Measurements from ENCODE around the gene AKR1B1. TPM values are rescaled to one million over a fixed set of nuclear protein-coding genes. Genes with fewer than 3 reads are reported as not detected.

The AKR1B1 gene
- total and polyA plus RNA-seq, 2 of the 13 experiments (the other 11 are each of a cell fraction or from before 2014, with no cell fraction given) = 89.9 to 133 TPM

DNA sequence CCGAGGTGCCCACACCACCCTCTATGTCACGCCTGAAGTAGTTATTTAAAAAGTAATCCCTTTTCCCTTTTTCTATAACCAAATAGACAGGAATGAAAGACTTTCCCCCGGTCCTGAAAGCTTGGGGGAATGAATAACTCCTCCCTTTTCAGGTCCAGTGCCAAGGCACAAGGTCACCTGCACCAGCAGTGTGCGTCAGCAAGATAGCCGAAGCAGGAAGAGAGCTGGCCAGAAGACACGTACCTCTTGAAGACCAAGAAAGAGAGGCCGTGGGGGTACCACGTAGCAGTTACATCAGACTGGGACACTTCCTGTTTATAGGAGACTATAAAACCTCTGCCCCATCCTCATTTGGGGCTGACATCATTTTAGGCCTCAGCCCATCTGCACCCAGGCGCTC lies 10.7 kb upstream of the AKR1B1 start:
- in situ Hi-C loops (cut with HindIII; ENCODE audit: extremely low pct_ligation_motif_present, low pct_unique_long_range_greater_than_20kb) = no loop called here
- Histone ChIP-seq H3K9me3 (ENCODE audit: low read length) (no peaks in the 10 kb centered on the region), H3K4me1 (ENCODE audit: insufficient read depth, low read length) (peaks cover 12% of the 10 kb centered on the region; the same call in 1 of the 2 replicates), H3K4me2 (ENCODE audit: low read depth, low read length) (peak overlapping the region; percentile 52), H3K4me3 (replicated peaks in 1 of 3; ENCODE audit: insufficient read depth in 1 of 3, low read depth in 2 of 3, low read length in 3 of 3) (peak overlapping the region in 1 of 3 experiments; percentile 26; a peak in 1 of 6 replicates), H3K36me3 (replicated peaks in 1 of 2; ENCODE audit: control insufficient read depth in 1 of 2, insufficient read depth in 2 of 2, low read length in 2 of 2) (no peaks in the 10 kb centered on the region), H3K9ac (ENCODE audit: insufficient read depth, low read depth, low read length) (no peak overlapping the region), H2AFZ (ENCODE audit: low read length) (no peak overlapping the region), H3K27ac (ENCODE audit: extremely low read length, insufficient read depth, low read length) (no peak overlapping the region), H3K79me2 (ENCODE audit: insufficient read depth, low read length) (no peaks in the 10 kb centered on the region), H3K27me3 (ENCODE audit: control insufficient read depth in 1 of 2, insufficient read depth in 2 of 2, low read length in 2 of 2) (no peaks in the 10 kb centered on the region; a peak in 1 of 5 replicates), H4K20me1 (ENCODE audit: insufficient read depth, low read length) (no peaks in the 10 kb centered on the region)
- ChIA-PET CTCF (ENCODE audit: low intra/inter-chr PET ratio, low total read pairs) (no interaction called here), POLR2A (no interaction called here)
- FAIRE-seq (no peak), DNase-seq (ENCODE audit: low spot score) (peak; percentile 16), ATAC-seq (peak; percentile 71)
- WGBS (ENCODE audit: low lambda C conversion rate) = 18% methylated on average over 9 of the region's 9 CpGs
- intact Hi-C loops (cut with micrococcal nuclease; ENCODE audit: unreplicated experiment) = no loop called here
- BruUV-seq (replicated peaks) = no TSS peak
- TF ChIP-seq ATF1 (CRISPR knock-in tag; IDR thresholded peaks at IDR 0.05) (peak; percentile 56; the same call in 1 of the 2 replicates), HHEX (CRISPR knock-in tag; IDR thresholded peaks at IDR 0.05) (no peak), SAP130 (CRISPR knock-in tag; IDR thresholded peaks at IDR 0.05; ENCODE audit: low read depth) (0 out of 2 replicates have a peak, but pooled peaks have one; percentile 33), ZBTB21 (CRISPR knock-in tag; IDR thresholded peaks at IDR 0.05) (peak; percentile 63; the same call in 1 of the 2 replicates), DBP (CRISPR knock-in tag; IDR thresholded peaks at IDR 0.05; ENCODE audit: not compliant biosample characterization) (no peak), ZNF615 (CRISPR knock-in tag; IDR thresholded peaks at IDR 0.05; ENCODE audit: borderline replicate concordance) (no peak), ZNF234 (CRISPR knock-in tag; conservative IDR thresholded peaks at IDR 0.05) (no peak), ZIK1 (CRISPR knock-in tag; IDR thresholded peaks at IDR 0.05; ENCODE audit: borderline replicate concordance, low read depth) (no peak), PHF20 (CRISPR knock-in tag; IDR thresholded peaks at IDR 0.05) (0 out of 2 replicates have a peak, but pooled peaks have one; percentile 35), CBX1 (IDR thresholded peaks at IDR 0.05; ENCODE audit: low read depth) (no peak), HCFC1 (IDR thresholded peaks at IDR 0.05; ENCODE audit: low read depth, low read length) (no peak), ZBTB39 (CRISPR knock-in tag; IDR thresholded peaks at IDR 0.05) (no peak)
- TF ChIP-seq, protein P1, sequence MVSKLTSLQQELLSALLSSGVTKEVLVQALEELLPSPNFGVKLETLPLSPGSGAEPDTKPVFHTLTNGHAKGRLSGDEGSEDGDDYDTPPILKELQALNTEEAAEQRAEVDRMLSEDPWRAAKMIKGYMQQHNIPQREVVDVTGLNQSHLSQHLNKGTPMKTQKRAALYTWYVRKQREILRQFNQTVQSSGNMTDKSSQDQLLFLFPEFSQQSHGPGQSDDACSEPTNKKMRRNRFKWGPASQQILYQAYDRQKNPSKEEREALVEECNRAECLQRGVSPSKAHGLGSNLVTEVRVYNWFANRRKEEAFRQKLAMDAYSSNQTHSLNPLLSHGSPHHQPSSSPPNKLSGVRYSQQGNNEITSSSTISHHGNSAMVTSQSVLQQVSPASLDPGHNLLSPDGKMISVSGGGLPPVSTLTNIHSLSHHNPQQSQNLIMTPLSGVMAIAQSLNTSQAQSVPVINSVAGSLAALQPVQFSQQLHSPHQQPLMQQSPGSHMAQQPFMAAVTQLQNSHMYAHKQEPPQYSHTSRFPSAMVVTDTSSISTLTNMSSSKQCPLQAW (CRISPR knock-in tag; IDR thresholded peaks at IDR 0.05) = peak; percentile 55
- TF ChIP-seq, protein P2, sequence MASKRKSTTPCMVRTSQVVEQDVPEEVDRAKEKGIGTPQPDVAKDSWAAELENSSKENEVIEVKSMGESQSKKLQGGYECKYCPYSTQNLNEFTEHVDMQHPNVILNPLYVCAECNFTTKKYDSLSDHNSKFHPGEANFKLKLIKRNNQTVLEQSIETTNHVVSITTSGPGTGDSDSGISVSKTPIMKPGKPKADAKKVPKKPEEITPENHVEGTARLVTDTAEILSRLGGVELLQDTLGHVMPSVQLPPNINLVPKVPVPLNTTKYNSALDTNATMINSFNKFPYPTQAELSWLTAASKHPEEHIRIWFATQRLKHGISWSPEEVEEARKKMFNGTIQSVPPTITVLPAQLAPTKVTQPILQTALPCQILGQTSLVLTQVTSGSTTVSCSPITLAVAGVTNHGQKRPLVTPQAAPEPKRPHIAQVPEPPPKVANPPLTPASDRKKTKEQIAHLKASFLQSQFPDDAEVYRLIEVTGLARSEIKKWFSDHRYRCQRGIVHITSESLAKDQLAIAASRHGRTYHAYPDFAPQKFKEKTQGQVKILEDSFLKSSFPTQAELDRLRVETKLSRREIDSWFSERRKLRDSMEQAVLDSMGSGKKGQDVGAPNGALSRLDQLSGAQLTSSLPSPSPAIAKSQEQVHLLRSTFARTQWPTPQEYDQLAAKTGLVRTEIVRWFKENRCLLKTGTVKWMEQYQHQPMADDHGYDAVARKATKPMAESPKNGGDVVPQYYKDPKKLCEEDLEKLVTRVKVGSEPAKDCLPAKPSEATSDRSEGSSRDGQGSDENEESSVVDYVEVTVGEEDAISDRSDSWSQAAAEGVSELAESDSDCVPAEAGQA (IDR thresholded peaks at IDR 0.05; ENCODE audit: low read depth) = 0 out of 2 replicates have a peak, but pooled peaks have one; percentile 44
- TF ChIP-seq, protein P2 (CRISPR knock-in tag; IDR thresholded peaks at IDR 0.05; ENCODE audit: borderline replicate concordance) = no peak

All from HepG2 (cell line).